ENCODE measurements around the gene CYTL1. TPM values are rescaled to one million over a fixed set of nuclear protein-coding genes. Genes with fewer than 3 reads are reported as not detected.

CYTL1 gene
- total and polyA plus RNA-seq, 9 of the 15 experiments (the other 6 are each of a cell fraction or from before 2014, with no cell fraction given) = not detected

DNA sequence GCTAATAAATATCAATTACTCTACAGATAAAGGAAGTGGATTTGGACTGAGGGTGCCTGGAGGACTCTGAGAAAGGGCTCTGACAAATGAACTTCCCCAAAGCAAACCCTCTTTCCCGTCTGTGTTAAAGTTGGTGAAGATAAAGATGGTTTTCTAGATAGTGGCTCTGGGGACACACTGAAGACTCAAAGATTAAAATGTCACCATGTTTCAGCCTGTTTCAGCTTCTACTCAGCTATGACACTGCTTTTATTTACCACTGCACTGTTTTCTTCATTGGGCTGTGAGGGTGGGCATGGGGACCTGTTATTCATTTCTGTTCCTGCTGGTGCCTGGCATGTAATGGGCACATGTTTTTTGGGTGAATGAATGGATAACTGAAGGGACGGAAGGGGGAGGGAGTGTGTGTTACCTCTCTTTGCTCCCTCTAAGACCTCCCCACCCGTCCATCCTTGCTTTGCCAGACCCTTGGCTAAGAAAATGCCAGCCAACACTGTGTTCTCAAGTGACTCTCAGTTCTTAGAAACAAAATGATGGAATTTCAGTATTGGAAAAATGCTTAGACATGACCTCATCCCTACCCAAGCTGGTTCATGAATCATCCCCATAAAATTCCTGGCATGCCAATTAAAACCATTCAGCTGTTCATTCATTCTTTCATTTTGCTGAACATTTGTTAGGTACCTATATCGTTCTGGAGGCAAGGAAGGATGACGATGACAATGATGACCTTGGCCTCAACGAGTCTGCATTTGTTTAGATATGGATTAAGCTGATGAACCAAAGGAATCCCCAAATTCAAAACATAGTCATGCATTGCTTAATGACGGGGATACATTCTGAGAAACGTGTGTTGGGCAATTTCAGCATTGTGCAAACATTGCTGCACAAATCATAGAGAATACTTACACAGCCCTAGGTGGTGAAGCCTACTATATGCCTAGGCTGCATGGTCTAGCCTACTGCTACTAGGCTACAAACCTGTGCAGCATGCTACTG, 18.6 kb upstream of the CYTL1 start (continued):
- TF ChIP-seq, protein P1, sequence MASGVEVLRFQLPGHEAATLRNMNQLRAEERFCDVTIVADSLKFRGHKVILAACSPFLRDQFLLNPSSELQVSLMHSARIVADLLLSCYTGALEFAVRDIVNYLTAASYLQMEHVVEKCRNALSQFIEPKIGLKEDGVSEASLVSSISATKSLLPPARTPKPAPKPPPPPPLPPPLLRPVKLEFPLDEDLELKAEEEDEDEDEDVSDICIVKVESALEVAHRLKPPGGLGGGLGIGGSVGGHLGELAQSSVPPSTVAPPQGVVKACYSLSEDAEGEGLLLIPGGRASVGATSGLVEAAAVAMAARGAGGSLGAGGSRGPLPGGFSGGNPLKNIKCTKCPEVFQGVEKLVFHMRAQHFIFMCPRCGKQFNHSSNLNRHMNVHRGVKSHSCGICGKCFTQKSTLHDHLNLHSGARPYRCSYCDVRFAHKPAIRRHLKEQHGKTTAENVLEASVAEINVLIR (CRISPR knock-in tag; IDR thresholded peaks at IDR 0.05) = 0 out of 2 replicates have a peak, but pooled peaks have one; percentile 35
- no peak for TF ChIP-seq ZNF764 (CRISPR knock-in tag; IDR thresholded peaks at IDR 0.05; ENCODE audit: low read depth)
- peak; percentile 77 for TF ChIP-seq NFE2 (IDR thresholded peaks at IDR 0.05; ENCODE audit: low read depth)
- TF ChIP-seq RCOR1 (IDR thresholded peaks at IDR 0.05; ENCODE audit: borderline replicate concordance in 1 of 2, low read depth in 2 of 2, low read length in 2 of 2) = peak in 1 of 2 experiments; percentile 73; a peak in 3 of 4 replicates
- TF ChIP-seq PML (IDR thresholded peaks at IDR 0.05; ENCODE audit: low read length) = peak; percentile 59
- no peak for TF ChIP-seq ZFX (CRISPR knock-in tag; IDR thresholded peaks at IDR 0.05)
- TF ChIP-seq, protein P2, sequence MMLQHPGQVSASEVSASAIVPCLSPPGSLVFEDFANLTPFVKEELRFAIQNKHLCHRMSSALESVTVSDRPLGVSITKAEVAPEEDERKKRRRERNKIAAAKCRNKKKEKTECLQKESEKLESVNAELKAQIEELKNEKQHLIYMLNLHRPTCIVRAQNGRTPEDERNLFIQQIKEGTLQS (IDR thresholded peaks at IDR 0.05) = peak; percentile 72
- TF ChIP-seq, protein P2 (CRISPR knock-in tag; conservative IDR thresholded peaks at IDR 0.05) = no peak
- peak; percentile 65 for TF ChIP-seq C11orf30 (IDR thresholded peaks at IDR 0.05; ENCODE audit: low read depth)
- TF ChIP-seq CBFA2T3 (IDR thresholded peaks at IDR 0.05) = peak; percentile 88
- TF ChIP-seq, protein P3, sequence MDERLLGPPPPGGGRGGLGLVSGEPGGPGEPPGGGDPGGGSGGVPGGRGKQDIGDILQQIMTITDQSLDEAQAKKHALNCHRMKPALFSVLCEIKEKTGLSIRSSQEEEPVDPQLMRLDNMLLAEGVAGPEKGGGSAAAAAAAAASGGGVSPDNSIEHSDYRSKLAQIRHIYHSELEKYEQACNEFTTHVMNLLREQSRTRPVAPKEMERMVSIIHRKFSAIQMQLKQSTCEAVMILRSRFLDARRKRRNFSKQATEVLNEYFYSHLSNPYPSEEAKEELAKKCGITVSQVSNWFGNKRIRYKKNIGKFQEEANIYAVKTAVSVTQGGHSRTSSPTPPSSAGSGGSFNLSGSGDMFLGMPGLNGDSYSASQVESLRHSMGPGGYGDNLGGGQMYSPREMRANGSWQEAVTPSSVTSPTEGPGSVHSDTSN (CRISPR knock-in tag; IDR thresholded peaks at IDR 0.05; ENCODE audit: low read depth) = no peak
- TF ChIP-seq, protein P3 (tag; conservative IDR thresholded peaks at IDR 0.05; ENCODE audit: low read depth) = peak; percentile 61; the same call in 1 of the 2 replicates
- no peak for TF ChIP-seq CXXC5 (CRISPR knock-in tag; IDR thresholded peaks at IDR 0.05)
- TF ChIP-seq, protein P4, sequence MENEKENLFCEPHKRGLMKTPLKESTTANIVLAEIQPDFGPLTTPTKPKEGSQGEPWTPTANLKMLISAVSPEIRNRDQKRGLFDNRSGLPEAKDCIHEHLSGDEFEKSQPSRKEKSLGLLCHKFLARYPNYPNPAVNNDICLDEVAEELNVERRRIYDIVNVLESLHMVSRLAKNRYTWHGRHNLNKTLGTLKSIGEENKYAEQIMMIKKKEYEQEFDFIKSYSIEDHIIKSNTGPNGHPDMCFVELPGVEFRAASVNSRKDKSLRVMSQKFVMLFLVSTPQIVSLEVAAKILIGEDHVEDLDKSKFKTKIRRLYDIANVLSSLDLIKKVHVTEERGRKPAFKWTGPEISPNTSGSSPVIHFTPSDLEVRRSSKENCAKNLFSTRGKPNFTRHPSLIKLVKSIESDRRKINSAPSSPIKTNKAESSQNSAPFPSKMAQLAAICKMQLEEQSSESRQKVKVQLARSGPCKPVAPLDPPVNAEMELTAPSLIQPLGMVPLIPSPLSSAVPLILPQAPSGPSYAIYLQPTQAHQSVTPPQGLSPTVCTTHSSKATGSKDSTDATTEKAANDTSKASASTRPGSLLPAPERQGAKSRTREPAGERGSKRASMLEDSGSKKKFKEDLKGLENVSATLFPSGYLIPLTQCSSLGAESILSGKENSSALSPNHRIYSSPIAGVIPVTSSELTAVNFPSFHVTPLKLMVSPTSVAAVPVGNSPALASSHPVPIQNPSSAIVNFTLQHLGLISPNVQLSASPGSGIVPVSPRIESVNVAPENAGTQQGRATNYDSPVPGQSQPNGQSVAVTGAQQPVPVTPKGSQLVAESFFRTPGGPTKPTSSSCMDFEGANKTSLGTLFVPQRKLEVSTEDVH (IDR thresholded peaks at IDR 0.05; ENCODE audit: low read depth, partially characterized antibody) = no peak
- TF ChIP-seq SRSF1 (IDR thresholded peaks at IDR 0.05; ENCODE audit: low read depth, low read length) = no peak
- peak in 1 of 2 experiments; percentile 60; a peak in 1 of 4 replicates for TF ChIP-seq ARNT (IDR thresholded peaks at IDR 0.05)
